Progenitor cell of endocrine pancreas (in vitro differentiated cells): ENCODE measurements around the gene RAB29. TPM values are rescaled to one million over a fixed set of nuclear protein-coding genes. Genes with fewer than 3 reads are reported as not detected.
"Not testable (repeated sequence)": the region's sequence is repeated elsewhere in the genome, so short reads cannot be mapped to it uniquely, and the experiment has no call there.

Source experiments
- DNase-seq: peaks from one replicate; pipeline ENCODE4 v3.0.0; 2021; ENCODE audit warnings: low spot score; ENCODE audit not compliant: unreplicated experiment
- H3K27ac Mint-ChIP-seq: 2 replicates; pipeline ENCODE4 v1.8.0; 2021; ENCODE audit warnings: mild to moderate bottlenecking, moderate library complexity, mixed read lengths
- H3K27me3 Mint-ChIP-seq: 2 replicates; pipeline ENCODE4 v1.8.0; 2021; ENCODE audit warnings: mixed read lengths
- H3K36me3 Mint-ChIP-seq: 2 replicates; pipeline ENCODE4 v1.8.0; 2022; ENCODE audit warnings: mixed read lengths; ENCODE audit not compliant: insufficient read depth
- H3K4me1 Mint-ChIP-seq: 2 replicates; pipeline ENCODE4 v1.8.0; 2021; ENCODE audit warnings: low read depth, mixed read lengths
- H3K4me3 Mint-ChIP-seq: 2 replicates; pipeline ENCODE4 v1.8.0; 2021; ENCODE audit warnings: low read depth, mild to moderate bottlenecking, moderate library complexity, mixed read lengths
- H3K9me3 Mint-ChIP-seq: 2 replicates; pipeline ENCODE4 v1.8.0; 2021; ENCODE audit warnings: low read depth, mixed read lengths
- long read RNA-seq: library from polyadenylated mRNA; unstranded; transcript quantifications from one replicate; pipeline ENCODE4 v2.0.0, GENCODE V29; 2020
- total RNA-seq: library from RNA; stranded (reverse); gene quantifications from 2 replicates; pipeline ENCODE4 v1.2.1, GENCODE V29; 2021
- TF ChIP-seq, protein P1 (sequence below): fragments of 200-600 bp; sonication (generic); IDR thresholded peaks from one replicate; pipeline ENCODE4 v1.5.0; 2021; ENCODE audit warnings: antibody characterized with exemption, mild to moderate bottlenecking; ENCODE audit not compliant: unreplicated experiment

Gene RAB29, protein sequence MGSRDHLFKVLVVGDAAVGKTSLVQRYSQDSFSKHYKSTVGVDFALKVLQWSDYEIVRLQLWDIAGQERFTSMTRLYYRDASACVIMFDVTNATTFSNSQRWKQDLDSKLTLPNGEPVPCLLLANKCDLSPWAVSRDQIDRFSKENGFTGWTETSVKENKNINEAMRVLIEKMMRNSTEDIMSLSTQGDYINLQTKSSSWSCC
- total RNA-seq = 7.5 and 8.5 TPM in 2 replicates
- long read RNA-seq, transcript RAB29-201 (6 exons, 1,723 nt) = major isoform, 9 of 31 reads
- long read RNA-seq, partial matches to known transcripts = 1 of 31 reads
- long read RNA-seq, other reads (novel, unspliced or antisense) = 15 of 31 reads

DNA sequence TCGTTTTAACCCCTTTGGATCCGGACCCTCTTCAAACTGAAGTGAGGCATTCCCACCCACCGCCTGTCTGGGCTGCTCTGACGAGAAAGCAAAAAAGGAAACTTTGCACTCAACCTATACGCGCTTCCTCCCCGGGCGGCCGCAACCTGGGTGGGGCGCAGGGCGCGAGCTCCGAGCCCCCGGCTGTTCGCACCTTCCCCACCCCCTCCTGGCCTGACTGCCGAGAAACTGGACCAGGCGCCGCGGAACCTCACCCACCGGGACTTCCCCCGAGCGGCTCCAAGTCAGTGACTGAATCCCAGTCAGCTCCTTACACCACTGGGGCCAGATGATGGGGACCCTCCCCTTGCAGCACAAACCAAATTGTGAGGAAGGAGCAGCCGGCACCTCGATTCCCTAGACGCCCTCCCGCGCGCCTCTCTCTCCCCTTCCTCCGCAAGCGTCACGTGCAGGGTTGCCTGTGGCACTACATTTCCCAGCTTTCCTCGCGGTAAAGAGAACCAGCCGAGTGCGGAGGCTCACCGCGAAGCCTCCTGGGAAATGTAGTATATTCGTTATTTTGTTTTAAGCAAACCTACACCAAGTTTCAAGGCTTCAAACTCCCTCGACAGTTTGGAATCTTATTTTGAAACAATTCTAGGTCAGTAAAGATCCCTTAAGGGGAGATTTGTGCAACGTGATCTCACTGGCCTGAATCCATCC is at the start of gene RAB29:
Gene RAB29 (minus strand): TSS at position 468 of the 702 bp plus-strand sequence. CDS start 526 bp downstream, outside the sequence.
- DNase-seq = peak; percentile 51
- Mint-ChIP-seq H3K27ac (peak within 1 kb of the TSS; percentile 31), H3K4me1 (peaks cover 10% of the 10 kb centered on the region), H3K36me3 (no peaks in the 10 kb centered on the region), H3K9me3 (no peaks in the 10 kb centered on the region), H3K27me3 (peaks cover 37% of the 10 kb centered on the region), H3K4me3 (peak within 1 kb of the TSS; percentile 82)
- TF ChIP-seq, protein P1, sequence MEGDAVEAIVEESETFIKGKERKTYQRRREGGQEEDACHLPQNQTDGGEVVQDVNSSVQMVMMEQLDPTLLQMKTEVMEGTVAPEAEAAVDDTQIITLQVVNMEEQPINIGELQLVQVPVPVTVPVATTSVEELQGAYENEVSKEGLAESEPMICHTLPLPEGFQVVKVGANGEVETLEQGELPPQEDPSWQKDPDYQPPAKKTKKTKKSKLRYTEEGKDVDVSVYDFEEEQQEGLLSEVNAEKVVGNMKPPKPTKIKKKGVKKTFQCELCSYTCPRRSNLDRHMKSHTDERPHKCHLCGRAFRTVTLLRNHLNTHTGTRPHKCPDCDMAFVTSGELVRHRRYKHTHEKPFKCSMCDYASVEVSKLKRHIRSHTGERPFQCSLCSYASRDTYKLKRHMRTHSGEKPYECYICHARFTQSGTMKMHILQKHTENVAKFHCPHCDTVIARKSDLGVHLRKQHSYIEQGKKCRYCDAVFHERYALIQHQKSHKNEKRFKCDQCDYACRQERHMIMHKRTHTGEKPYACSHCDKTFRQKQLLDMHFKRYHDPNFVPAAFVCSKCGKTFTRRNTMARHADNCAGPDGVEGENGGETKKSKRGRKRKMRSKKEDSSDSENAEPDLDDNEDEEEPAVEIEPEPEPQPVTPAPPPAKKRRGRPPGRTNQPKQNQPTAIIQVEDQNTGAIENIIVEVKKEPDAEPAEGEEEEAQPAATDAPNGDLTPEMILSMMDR = no peak

DNA sequence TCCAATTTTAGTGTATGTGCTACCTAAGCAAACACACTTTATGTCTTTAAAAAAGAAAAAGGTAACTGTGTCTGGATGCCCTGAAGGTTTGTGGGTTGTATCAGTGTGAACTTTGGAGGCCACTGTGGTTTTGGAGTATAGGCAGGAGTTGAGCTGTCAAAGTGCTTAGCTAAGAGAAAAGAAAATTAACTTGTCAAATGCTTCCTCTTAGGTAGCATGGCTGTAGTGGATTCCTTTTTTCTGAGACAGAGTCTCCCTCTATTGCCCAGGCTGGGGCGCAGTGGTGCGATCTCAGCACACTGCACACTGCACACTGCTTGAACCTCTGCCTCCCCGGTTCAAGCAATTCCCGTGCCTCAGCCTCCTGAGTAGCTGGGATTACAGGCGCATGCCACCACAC is 48.9 kb upstream of the RAB29 start:
- H3K4me3 Mint-ChIP-seq = no peak overlapping the region
- no peaks in the 10 kb centered on the region for H3K36me3 Mint-ChIP-seq
- no peak for DNase-seq
- TF ChIP-seq, protein P1 = no peak
- peaks cover 5% of the 10 kb centered on the region for H3K9me3 Mint-ChIP-seq
- no peak overlapping the region for H3K27ac Mint-ChIP-seq
- peaks cover 8% of the 10 kb centered on the region for H3K4me1 Mint-ChIP-seq
- peaks cover 6% of the 10 kb centered on the region for H3K27me3 Mint-ChIP-seq

DNA sequence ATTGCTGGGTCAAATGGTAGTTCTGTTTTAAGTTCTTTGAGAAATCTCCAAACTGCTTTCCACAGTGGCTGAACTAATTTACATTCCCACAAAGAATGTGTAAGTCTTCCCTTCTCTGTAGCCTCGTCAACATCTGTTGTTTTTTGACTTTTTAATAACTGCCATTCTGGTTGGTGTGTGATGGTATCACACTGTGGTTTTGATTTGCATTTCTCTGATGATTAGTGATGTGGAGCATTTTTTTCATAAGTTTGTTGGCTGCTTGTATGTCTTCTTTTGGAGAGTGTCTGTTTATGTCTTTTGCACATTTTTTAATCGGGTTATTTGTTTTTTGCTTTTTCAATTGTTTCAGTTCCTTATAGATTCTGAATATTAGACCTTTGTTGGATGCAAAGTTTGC is 48.0 kb upstream of the RAB29 start:
- DNase-seq, H3K27ac Mint-ChIP-seq, H3K4me3 Mint-ChIP-seq, H3K27me3 Mint-ChIP-seq, H3K4me1 Mint-ChIP-seq, H3K9me3 Mint-ChIP-seq, H3K36me3 Mint-ChIP-seq: not testable (repeated sequence)

DNA sequence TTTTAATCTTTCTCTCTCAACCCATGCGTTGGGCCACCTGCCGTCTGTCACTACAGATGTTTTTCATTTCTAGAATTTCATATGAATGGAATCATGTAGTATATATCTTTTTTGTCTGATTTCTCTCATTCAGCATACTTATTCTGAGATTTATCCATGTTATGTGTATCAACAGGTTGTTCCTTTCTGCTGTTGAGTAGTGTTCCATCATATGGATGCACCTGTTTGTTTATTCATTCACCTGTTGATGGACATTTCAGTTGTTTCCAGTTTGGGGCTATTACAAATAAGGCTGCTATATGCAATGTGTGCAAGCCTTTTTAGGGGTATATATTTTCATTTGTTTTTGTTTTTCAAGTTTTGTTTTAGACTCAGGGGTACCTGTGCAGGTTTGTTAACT is 47.1 kb upstream of the RAB29 start:
- TF ChIP-seq, protein P1 = no peak
- Mint-ChIP-seq H3K9me3 (peaks cover 5% of the 10 kb centered on the region), H3K27ac (no peak overlapping the region), H3K4me3 (no peak overlapping the region), H3K4me1 (peaks cover 8% of the 10 kb centered on the region), H3K27me3 (peaks cover 6% of the 10 kb centered on the region), H3K36me3 (no peaks in the 10 kb centered on the region)
- DNase-seq = no peak

DNA sequence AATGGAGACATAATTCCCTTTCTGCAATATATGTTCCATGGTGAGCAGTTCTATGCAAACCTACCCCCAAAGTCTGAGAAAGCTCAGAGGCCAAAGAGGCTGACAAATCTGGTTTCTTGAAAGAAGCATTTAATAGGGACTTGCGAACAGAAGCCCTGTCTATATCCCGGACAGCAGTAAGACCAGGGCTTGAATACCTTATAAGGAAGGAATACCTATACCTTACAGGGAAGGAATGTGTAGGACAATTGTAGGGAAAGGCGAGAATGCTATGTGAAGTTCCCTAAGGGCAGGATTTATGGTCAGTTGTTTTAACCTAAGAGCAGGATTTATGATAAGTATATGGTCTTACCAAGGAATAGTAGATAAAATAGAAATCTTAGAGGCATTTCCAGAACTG is 42.7 kb upstream of the RAB29 start:
- Mint-ChIP-seq H3K4me1 (peaks cover 12% of the 10 kb centered on the region), H3K4me3 (no peak overlapping the region), H3K27ac (no peak overlapping the region), H3K27me3 (no peaks in the 10 kb centered on the region), H3K9me3 (no peaks in the 10 kb centered on the region), H3K36me3 (no peaks in the 10 kb centered on the region)
- TF ChIP-seq, protein P1 = no peak
- no peak for DNase-seq
